ENCODE measurements around the gene PDE1A. TPM values are rescaled to one million over a fixed set of nuclear protein-coding genes. Genes with fewer than 3 reads are reported as not detected.

The PDE1A gene
- total RNA-seq, 1 donor from 2014 or later, result 1.1 TPM

- Mint-ChIP-seq H3K27me3 (ENCODE audit: low read depth) (no peaks in the 10 kb centered on the region), H3K27ac (ENCODE audit: unreplicated experiment) (no peak overlapping the region), H3K36me3 (ENCODE audit: low read depth) (no peaks in the 10 kb centered on the region), H3K4me1 (ENCODE audit: low read depth) (peaks cover 11% of the 10 kb centered on the region), H3K4me3 (ENCODE audit: unreplicated experiment) (no peak overlapping the region), H3K9me3 (ENCODE audit: low read depth) (no peaks in the 10 kb centered on the region)
- no peak for TF ChIP-seq CTCF (IDR thresholded peaks at IDR 0.05)
- no peak for DNase-seq (ENCODE audit: low spot score)
Observed at GRCh38 chr2:182224669-182225068, 202.2 kb downstream of the PDE1A start.

- Mint-ChIP-seq H3K27me3 (ENCODE audit: low read depth) (no peaks in the 10 kb centered on the region), H3K27ac (ENCODE audit: unreplicated experiment) (no peak overlapping the region), H3K36me3 (ENCODE audit: low read depth) (no peaks in the 10 kb centered on the region), H3K4me3 (ENCODE audit: unreplicated experiment) (no peak overlapping the region), H3K4me1 (ENCODE audit: low read depth) (no peaks in the 10 kb centered on the region), H3K9me3 (ENCODE audit: low read depth) (peaks cover 2% of the 10 kb centered on the region)
- no peak for TF ChIP-seq CTCF (IDR thresholded peaks at IDR 0.05)
- no peak for DNase-seq (ENCODE audit: low spot score)
Observed at GRCh38 chr2:182220998-182221397, 205.8 kb downstream of the PDE1A start.

GRCh38 chr2:182220335-182220734 lies 206.5 kb downstream of the PDE1A start:
- H3K27me3 Mint-ChIP-seq (ENCODE audit: low read depth), result no peaks in the 10 kb centered on the region
- peaks cover 2% of the 10 kb centered on the region for H3K9me3 Mint-ChIP-seq (ENCODE audit: low read depth)
- no peaks in the 10 kb centered on the region for H3K36me3 Mint-ChIP-seq (ENCODE audit: low read depth)
- H3K4me1 Mint-ChIP-seq (ENCODE audit: low read depth), result no peaks in the 10 kb centered on the region
- TF ChIP-seq CTCF (IDR thresholded peaks at IDR 0.05), result no peak
- H3K27ac Mint-ChIP-seq (ENCODE audit: unreplicated experiment), result no peak overlapping the region
- H3K4me3 Mint-ChIP-seq (ENCODE audit: unreplicated experiment), result no peak overlapping the region
- no peak for DNase-seq (ENCODE audit: low spot score)

GRCh38 chr2:182210669-182211068 lies 216.2 kb downstream of the PDE1A start:
- Mint-ChIP-seq H3K36me3 (ENCODE audit: low read depth) (no peaks in the 10 kb centered on the region), H3K4me3 (ENCODE audit: unreplicated experiment) (no peak overlapping the region), H3K27me3 (ENCODE audit: low read depth) (no peaks in the 10 kb centered on the region), H3K9me3 (ENCODE audit: low read depth) (peaks cover 5% of the 10 kb centered on the region), H3K4me1 (ENCODE audit: low read depth) (no peaks in the 10 kb centered on the region), H3K27ac (ENCODE audit: unreplicated experiment) (no peak overlapping the region)
- no peak for TF ChIP-seq CTCF (IDR thresholded peaks at IDR 0.05)
- DNase-seq (ENCODE audit: low spot score), result no peak

GRCh38 chr2:182208421-182208820 lies 218.4 kb downstream of the PDE1A start:
- Mint-ChIP-seq H3K27ac (ENCODE audit: unreplicated experiment) (no peak overlapping the region), H3K4me1 (ENCODE audit: low read depth) (no peaks in the 10 kb centered on the region), H3K27me3 (ENCODE audit: low read depth) (no peaks in the 10 kb centered on the region), H3K9me3 (ENCODE audit: low read depth) (peaks cover 5% of the 10 kb centered on the region), H3K36me3 (ENCODE audit: low read depth) (no peaks in the 10 kb centered on the region), H3K4me3 (ENCODE audit: unreplicated experiment) (no peak overlapping the region)
- DNase-seq (ENCODE audit: low spot score), result no peak
- no peak for TF ChIP-seq CTCF (IDR thresholded peaks at IDR 0.05)

All from chondrocyte (in vitro differentiated cells).